Breast epithelium (tissue), 4 donors: Measurements from ENCODE around the gene FHIT. TPM values are rescaled to one million over a fixed set of nuclear protein-coding genes. Genes with fewer than 3 reads are reported as not detected.

Source experiments
- DNase-seq, 2 donors: peaks; one replicate each; pipeline ENCODE4 v3.0.0-alpha.2; 2019; ENCODE audit warnings: low spot score in 2 of 2
- H3K27ac ChIP-seq, 2 donors: fragments of 200-600 bp; sonication (generic) in 1 of 2; one replicate each; pipeline ENCODE4 v1.5.1; 2016 to 2019; ENCODE audit warnings: mild to moderate bottlenecking in 1 of 2
- H3K27me3 ChIP-seq, 2 donors: fragments of 200-600 bp; sonication (generic) in 1 of 2; one replicate each; pipeline versions ENCODE4 v1.5.1 to v1.6.0; 2017 to 2019; ENCODE audit warnings: control low read depth in 1 of 2, mild to moderate bottlenecking in 1 of 2
- H3K36me3 ChIP-seq: fragments of 200-600 bp; one replicate; pipeline ENCODE4 v1.5.1; 2019
- H3K4me1 ChIP-seq, 2 donors: fragments of 200-600 bp; sonication (generic); one replicate each; pipeline ENCODE4 v1.5.1; 2016 to 2019; ENCODE audit warnings: control low read depth in 1 of 2
- H3K4me3 ChIP-seq, 3 donors: fragments of 200-600 bp; sonication (generic); 1 replicate in 2 of 3; 2 replicates in 1 of 3; pipeline ENCODE4 v1.5.1; 2016 to 2019; ENCODE audit warnings: mild to moderate bottlenecking in 3 of 3, moderate library complexity in 2 of 3
- H3K9me3 ChIP-seq, 2 donors: fragments of 200-600 bp; sonication (generic) in 1 of 2; one replicate each; pipeline ENCODE4 v1.5.1; 2016 to 2019; ENCODE audit warnings: control low read depth in 1 of 2
- POLR2A ChIP-seq: fragments of 450-650 bp; IDR thresholded peaks from one replicate; pipeline ENCODE4 v1.6.1; 2016; ENCODE audit warnings: antibody characterized with exemption, mild to moderate bottlenecking, moderate library complexity
- POLR2AphosphoS5 ChIP-seq, 3 donors: sonication (generic); formaldehyde crosslinking; IDR thresholded peaks; one replicate each; pipeline ENCODE4 v1.6.1; 2017; ENCODE audit warnings: antibody characterized with exemption in 3 of 3
- intact Hi-C: fragments of 100-400 bp; cut with DNase I; formaldehyde crosslinking; loops from one replicate; pipeline ENCODE4 v1.15.1; 2023; ENCODE audit warnings: low total_unique reads
- total RNA-seq, 3 donors: library from RNA; depleted of rRNA; stranded (reverse); fragments of >200 nt; gene quantifications; one replicate each; pipeline ENCODE4 v1.1.0, GENCODE V29; 2016
- TF ChIP-seq, protein P1 (sequence below), 3 donors: fragments of 450-650 bp; IDR thresholded peaks; one replicate each; pipeline ENCODE4 v1.5.1; 2016 to 2017; ENCODE audit warnings: antibody characterized with exemption in 3 of 3, mild to moderate bottlenecking in 3 of 3, moderate library complexity in 3 of 3

FHIT gene
- total RNA-seq, 3 donors from 2014 or later, result 9.0 to 19.2 (median 17.7) TPM

DNA sequence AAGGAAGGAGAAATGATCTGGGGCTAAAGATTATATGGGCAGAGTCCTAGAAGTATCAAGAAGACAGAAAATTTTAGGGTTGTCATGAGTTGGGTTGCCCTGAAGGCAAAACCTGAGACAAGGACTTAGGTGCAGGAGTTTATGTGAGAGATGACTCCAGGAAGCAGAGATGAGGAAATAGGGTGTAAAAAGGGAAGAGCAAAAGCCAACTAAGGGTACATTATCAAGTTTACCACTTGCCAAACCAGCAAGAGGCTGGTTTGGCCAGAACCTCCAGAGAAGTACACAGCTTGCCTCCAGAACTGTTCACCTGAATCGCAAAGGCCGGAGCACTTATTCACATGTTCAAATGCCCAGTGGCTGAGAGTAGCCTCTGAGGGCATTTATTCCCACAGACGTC, 116.7 kb downstream of the FHIT start:
- TF ChIP-seq POLR2AphosphoS5 (IDR thresholded peaks at IDR 0.05), result no peak
- TF ChIP-seq, protein P1, sequence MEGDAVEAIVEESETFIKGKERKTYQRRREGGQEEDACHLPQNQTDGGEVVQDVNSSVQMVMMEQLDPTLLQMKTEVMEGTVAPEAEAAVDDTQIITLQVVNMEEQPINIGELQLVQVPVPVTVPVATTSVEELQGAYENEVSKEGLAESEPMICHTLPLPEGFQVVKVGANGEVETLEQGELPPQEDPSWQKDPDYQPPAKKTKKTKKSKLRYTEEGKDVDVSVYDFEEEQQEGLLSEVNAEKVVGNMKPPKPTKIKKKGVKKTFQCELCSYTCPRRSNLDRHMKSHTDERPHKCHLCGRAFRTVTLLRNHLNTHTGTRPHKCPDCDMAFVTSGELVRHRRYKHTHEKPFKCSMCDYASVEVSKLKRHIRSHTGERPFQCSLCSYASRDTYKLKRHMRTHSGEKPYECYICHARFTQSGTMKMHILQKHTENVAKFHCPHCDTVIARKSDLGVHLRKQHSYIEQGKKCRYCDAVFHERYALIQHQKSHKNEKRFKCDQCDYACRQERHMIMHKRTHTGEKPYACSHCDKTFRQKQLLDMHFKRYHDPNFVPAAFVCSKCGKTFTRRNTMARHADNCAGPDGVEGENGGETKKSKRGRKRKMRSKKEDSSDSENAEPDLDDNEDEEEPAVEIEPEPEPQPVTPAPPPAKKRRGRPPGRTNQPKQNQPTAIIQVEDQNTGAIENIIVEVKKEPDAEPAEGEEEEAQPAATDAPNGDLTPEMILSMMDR (IDR thresholded peaks at IDR 0.05), result no peak
- TF ChIP-seq POLR2A, result no peak
- Histone ChIP-seq H3K36me3 (no peaks in the 10 kb centered on the region), H3K9me3 (no peaks in the 10 kb centered on the region), H3K27me3 (no peaks in the 10 kb centered on the region), H3K4me3 (no peak overlapping the region), H3K27ac (no peak overlapping the region), H3K4me1 (no peaks in the 10 kb centered on the region)
- no peak for DNase-seq
- intact Hi-C loops, result no loop called here

DNA sequence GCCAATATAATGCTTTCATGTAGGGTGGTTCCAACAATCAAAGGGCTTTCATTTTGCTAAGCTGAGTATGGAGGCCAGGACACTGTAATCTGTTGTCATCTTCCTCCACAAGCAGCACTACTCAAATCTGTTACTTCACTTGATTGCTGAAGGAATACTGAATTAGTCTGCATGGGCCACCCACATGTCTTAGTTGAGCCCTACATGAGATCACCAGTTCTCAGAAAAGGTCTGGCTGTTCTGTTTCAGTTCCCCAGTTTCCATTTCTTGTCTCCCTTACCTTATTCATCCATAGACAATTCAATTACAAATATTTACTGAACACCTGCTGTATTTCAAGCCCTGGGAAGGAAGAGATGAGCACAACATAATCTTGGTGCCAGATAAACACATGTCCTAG, 119.2 kb downstream of the FHIT start:
- Histone ChIP-seq H3K27ac (no peak overlapping the region), H3K36me3 (no peaks in the 10 kb centered on the region), H3K4me3 (no peak overlapping the region), H3K27me3 (no peaks in the 10 kb centered on the region), H3K9me3 (no peaks in the 10 kb centered on the region), H3K4me1 (no peaks in the 10 kb centered on the region)
- intact Hi-C loops, result no loop called here
- no peak for TF ChIP-seq POLR2A
- no peak for TF ChIP-seq POLR2AphosphoS5 (IDR thresholded peaks at IDR 0.05)
- TF ChIP-seq, protein P1 (IDR thresholded peaks at IDR 0.05), result no peak
- no peak for DNase-seq

DNA sequence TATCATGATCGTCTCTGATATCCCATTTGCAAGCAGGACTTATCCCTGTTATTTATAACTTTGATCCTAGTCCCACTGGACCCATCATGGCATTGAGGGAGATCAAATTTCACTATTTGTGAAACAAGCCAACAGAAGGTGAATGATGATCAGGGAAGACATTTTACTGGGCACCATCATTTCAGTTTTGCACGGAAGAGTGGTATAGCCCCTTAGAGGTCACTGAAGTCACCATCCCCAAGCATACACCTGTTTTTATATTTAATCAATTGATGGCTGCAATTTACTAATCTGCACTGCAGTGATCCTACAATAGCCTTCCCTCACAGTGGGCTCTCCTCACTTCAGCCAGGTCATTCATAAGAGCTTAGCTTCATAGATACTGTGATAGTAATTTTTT, 132.4 kb downstream of the FHIT start:
- TF ChIP-seq POLR2AphosphoS5 (IDR thresholded peaks at IDR 0.05) (no peak), POLR2A (no peak)
- TF ChIP-seq, protein P1 (IDR thresholded peaks at IDR 0.05), result no peak

DNA sequence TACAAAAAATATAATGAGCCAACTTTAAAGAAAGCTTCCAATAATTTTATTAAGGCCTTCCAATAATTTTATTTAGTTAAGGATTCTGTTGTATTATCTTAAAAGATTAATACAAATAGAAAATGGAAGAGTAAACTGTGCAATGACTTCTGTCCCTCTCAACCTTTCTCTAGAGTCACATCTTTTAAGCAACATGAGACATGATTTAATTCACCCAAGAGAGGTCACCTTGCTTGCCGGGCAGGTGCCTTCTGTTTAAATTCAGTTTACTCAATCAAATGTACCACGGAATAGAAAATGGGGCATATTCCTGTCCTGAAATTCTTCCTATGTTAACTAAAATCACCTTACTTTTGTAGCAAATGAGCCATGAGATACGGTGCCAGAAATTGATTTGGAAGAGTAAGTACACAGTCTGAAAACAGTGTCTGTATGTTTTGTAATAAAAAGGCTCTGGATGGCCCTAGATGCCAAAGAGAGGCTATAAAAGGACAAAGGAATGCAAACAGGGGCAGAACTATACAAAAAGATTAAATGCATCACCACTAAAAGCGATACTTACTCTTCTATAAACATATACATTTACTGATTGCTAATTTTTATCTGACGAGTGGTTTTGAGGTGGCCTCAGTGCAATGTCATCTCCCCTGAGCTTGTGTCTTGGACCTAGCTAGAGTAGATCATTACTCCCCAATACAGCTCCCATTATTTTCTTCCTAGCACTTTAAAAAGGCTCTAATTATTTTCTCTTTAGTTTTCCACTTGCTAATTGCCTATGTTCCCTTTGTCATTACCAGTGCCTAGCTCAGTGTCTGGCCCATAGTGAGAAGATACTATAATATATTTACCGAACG, 134.0 kb downstream of the FHIT start:
- TF ChIP-seq POLR2A (no peak), POLR2AphosphoS5 (IDR thresholded peaks at IDR 0.05) (no peak)
- TF ChIP-seq, protein P1 (IDR thresholded peaks at IDR 0.05), result no peak
- Histone ChIP-seq H3K27ac (no peak overlapping the region), H3K9me3 (peaks cover 0 to 12% of the 10 kb centered on the region in 2 donors), H3K4me3 (no peak overlapping the region), H3K4me1 (no peaks in the 10 kb centered on the region), H3K27me3 (no peaks in the 10 kb centered on the region), H3K36me3 (no peaks in the 10 kb centered on the region)
- intact Hi-C loops, result no loop called here
- DNase-seq, result no peak

More for the DNA sequence above, 132.4 kb downstream of the FHIT start:
- DNase-seq, result no peak
- Histone ChIP-seq H3K36me3 (no peaks in the 10 kb centered on the region), H3K4me1 (no peaks in the 10 kb centered on the region), H3K27ac (no peak overlapping the region), H3K4me3 (no peak overlapping the region), H3K27me3 (no peaks in the 10 kb centered on the region), H3K9me3 (peaks cover 0 to 14% of the 10 kb centered on the region in 2 donors)
- intact Hi-C loops, result no loop called here

DNA sequence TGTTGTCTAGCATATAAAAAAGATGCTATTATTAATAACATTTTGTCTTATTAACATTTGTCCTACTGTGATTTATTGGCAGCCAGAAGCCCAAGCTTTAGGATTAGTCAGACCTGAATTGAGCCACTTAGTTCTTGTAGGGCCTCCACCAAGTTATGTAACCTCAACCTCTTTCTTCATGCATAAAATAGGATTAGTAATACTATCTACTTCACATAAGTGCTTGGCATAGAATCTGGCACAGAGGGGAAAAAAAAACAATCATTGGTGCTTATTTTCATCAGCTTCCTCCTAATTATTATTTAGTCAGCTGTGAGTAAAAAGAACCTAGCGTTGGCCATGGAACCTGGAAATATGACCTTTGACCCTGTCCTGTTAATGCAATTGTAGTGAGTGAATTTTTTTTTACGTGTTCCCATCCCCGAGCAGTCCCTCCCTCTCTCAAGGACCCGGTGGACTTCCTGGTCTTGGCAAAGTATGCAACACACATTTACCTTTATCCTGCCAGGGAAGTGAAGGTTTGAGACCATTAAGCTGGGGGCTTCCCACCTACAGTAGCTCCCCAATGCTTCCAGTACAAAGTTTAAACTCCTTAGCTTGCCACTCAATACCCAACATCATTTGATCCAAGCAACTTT, 136.8 kb downstream of the FHIT start:
- H3K27me3 ChIP-seq, result no peaks in the 10 kb centered on the region
- intact Hi-C loops, result no loop called here
- H3K4me3 ChIP-seq, result no peak overlapping the region
- H3K36me3 ChIP-seq, result no peaks in the 10 kb centered on the region
- no peak overlapping the region for H3K27ac ChIP-seq
- no peaks in the 10 kb centered on the region for H3K4me1 ChIP-seq
- H3K9me3 ChIP-seq, result no peaks in the 10 kb centered on the region
- DNase-seq, result no peak
- TF ChIP-seq POLR2AphosphoS5 (IDR thresholded peaks at IDR 0.05), result no peak
- TF ChIP-seq POLR2A, result no peak
- TF ChIP-seq, protein P1 (IDR thresholded peaks at IDR 0.05), result no peak
